GM19452 (cell line): ENCODE measurements around the gene CYSRT1.

Experiments
- ATAC-seq: cut with Tn5 transposase; IDR thresholded peaks from one replicate; pipeline ENCODE4 v1.9.1; 2021; ENCODE audit not compliant: unreplicated experiment

The CYSRT1 gene

DNA sequence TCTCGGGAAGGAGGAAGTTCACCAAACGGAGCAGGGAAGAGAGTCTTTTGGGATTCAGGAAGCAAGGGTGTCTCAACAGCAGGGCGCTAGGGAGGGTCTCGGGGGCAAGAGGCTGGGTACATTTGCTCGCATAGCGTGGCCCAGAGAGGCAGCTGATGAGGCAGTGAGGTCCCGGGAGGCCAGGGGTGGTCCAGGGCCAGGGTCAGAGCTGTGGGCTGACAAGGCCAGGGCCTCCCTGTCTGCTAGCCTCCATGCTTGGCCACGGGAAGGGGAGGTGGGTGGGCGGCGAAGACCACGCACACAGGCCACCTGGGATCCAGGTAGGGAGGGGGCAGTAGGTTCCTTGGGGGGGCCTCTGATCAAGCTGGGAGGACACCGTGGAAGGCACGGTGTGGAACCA, 13.4 kb upstream of the CYSRT1 start:
- ATAC-seq = no peak

DNA sequence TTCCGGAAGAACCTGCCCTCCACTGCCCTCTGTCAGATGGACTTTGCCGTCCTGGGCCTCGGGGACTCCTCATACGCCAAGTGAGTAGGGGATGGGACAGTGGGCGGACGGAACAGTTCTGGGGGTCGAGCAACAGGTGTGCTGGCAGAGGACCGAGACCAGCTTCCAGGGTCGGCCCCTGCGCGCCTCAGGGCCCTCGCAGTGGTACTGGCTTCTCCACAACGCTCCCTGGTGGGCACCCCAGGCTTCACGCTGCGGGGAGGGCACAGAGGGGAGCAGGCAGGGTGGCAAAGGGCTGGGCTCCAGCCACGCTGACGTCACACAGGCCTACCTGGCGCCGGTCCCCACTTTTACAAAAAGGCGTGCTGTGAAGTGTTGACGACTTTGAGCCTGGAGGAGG, 12.5 kb upstream of the CYSRT1 start:
- no peak for ATAC-seq

GRCh38 chr9:137213160-137214060, 11.6 kb upstream of the CYSRT1 start:
- ATAC-seq = no peak

DNA sequence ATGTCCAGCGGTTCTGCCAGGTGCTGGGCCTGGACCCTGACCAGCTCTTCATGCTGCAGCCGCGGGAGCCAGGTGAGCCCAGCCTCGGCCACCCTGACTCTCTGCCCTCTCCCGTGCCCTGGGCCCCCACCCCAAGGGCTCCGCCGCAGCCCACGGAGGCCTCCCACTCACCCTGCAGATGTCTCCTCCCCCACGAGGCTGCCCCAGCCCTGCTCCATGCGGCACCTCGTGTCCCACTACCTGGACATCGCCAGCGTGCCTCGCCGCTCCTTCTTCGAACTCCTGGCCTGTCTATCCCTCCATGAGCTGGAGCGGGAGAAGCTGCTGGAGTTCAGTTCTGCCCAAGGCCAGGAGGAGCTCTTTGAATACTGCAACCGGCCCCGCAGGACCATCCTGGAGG, 10.4 kb upstream of the CYSRT1 start:
- ATAC-seq = no peak

GRCh38 chr9:137215196-137215986, 9.6 kb upstream of the CYSRT1 start:
- no peak for ATAC-seq

DNA sequence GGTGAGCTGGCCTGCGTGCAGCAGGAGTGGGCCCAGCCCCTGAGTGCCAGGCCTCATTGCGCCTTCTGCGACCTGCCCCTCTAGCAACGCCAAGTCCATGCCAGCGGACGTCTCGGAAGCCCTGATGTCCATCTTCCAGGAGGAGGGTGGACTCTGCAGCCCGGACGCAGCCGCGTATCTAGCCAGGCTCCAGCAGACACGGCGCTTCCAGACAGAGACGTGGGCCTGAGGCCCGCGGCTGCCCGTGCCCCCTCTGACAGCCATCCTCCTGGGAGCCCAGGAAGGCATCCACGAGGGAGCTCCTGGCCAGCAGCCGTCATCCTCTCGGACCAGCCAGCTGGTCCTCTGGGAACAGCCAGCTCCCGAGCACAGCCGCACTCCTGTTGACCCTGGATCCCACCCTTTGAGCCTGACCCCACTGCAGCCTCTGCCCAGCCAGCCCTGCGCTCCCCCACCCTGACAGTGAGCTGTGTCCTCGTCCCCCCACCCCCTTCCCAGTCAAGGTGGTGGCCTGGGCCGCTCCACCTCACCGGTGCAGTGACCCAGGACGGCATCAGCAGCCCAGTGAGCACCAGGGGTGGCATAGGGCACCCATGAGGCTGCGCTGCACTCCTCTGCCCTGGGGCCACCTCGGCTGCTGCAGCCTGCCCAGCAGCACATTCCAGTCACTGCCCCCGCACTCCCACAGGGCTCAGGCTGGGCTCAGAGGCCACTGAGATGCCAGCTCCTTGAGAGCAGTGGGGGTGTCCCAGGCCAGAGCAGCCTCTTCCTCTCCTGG, 8.6 kb upstream of the CYSRT1 start:
- ATAC-seq = no peak

DNA sequence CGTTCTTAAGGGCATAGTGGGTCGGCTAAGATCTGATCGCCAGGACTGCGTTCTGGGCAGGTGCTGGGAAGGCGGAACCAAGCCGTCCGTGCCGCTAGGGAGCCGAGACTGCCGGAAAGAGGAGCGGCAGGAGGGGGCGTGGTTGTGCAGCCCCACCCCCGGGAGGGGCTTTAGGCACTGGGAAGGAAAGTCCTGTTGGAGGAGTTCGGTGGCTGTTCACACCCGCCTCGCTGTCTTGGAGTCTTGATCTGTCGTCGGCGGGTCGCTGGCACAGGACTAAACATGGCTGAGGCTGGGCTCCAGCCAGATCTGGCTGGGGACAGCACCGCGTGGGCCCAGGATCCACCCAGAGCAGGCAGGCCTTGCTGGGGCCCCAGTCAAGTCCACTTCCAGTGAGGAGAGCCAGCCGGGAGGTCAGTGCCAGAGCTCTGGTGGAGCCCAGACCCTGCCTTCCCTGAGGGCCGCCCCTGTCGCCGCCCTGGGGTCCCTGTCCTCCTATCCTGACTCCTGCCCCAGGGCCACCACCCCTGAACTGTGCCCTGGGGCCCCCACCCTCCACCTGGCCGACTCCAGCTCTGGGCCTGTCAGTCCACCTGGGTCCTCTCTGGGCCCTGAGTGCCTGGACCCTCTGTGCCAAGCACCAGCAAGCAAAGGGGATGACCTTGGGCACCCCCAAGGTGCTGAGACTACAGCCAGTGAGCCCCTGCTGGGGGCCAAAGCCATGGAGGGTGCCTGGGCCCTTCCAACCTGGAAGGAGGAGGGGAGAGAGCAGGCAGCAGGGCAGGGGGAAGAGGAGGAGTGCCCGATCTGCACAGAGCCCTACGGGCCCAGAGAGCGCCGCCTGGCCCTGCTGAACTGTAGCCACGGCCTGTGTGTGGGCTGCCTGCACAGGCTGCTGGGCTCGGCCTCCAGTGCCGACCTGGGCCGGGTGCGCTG, 7.4 kb upstream of the CYSRT1 start:
- ATAC-seq = no peak

- no peak for ATAC-seq
These were observed 6.7 kb upstream of the CYSRT1 start for GRCh38 chr9:137218212-137218753.

DNA sequence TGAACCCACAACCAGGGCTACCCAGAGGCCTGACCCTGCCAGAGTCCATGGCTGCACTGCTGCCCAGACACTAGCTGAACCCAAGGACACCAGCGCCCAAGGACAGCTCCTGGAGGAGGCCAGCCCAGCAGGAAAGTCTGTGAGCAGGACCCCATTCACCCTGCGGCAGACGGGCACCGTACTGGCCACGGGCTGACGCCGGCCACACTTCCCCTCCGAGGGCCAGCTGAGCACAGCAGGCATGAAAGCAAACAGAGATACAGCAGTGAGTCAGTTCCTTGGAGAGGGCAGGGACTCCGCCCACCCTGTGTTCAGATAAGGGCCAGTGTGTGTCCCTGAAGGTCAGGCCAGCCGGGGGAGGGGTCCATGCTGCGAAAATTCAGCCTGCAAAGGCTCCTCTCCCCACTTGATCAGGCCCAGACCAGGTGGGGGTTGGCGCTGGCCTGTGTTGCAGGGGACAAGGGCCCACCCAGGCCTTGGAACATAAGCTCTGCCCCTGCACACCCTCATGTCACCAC, 6.2 kb upstream of the CYSRT1 start:
- ATAC-seq = no peak

DNA sequence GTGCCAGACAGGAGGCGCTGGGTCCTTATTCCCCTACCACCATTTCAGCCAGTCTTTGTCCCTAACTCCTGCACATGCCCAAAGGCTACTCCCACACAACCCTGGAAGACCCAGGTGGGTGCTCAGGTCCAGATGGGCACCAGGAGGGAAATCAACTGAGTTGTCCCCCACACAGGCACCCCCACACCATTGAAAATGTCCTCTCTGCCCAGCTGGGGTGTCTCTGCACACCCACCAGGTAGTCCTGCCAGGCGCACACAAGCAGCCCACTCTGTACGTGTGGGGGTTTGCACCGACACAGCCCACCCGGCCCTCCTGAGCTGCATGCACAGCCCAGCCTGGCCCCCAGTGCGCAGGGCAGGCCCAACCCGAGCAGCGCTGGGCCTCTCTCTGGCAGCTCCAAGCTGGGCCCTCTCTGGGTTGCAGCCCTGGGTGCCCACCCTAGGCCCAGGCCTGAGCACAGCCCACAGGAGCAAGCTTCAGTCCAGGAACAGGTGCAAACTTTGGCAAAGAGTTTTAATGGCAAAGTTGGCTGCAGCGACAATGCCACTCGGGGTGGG, 5.1 kb upstream of the CYSRT1 start:
- ATAC-seq = no peak

- no peak for ATAC-seq
These were observed 4.5 kb upstream of the CYSRT1 start for GRCh38 chr9:137220317-137221094.

- ATAC-seq = no peak
These were observed 3.9 kb upstream of the CYSRT1 start for GRCh38 chr9:137221095-137221505.

GRCh38 chr9:137221506-137222111, 3.4 kb upstream of the CYSRT1 start:
- ATAC-seq = no peak

GRCh38 chr9:137222190-137223077, 2.5 kb upstream of the CYSRT1 start, which contains the start of gene RNF208:
TSS of gene RNF208 (minus strand) at chr9:137222240. CDS start at chr9:137221212, 1,028 bp downstream.
- peak; percentile 1 for ATAC-seq

DNA sequence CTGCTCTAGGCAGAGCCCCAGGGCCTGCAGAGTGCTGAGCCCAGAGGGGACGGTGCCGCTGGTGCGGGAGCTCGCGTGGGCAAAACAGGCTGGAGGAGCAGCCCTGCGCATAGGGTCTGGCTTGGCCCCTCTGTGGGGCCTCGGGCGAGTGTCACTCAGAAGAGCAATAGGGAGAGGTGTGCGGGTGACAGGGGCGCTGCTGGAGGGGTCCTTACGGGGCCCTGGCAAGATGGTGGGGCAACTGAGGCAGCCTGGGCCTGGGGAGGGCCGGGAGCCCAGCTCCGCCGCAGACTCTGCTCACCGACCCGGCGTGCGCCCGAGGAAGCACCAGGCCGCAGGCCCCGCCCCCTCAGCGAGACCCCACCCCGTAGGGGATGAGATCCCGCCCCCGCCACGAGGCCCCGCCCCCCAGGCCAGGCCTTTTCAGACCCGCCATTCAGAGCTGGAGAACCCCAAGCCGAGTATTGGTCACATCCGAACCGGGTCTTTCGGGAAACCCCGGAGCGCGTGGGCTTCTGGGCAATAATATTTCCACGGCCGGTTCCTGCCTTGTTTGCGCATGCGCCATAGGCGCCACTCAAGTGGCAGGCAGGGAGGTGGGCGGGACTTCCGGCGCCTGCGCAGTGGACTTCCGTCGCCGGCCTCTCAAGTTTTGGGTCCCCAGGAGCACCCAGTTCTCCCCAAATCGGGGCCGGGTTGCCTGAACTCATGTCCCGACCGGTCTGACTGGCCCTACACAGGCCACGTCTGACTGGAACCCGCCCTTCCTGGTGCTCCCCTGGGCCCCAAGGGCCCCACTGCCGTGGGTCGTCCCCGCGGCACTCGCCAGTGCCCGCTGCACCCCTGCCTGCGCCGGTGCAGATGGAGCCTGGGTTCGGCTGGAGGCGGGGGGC, 1.6 kb upstream of the CYSRT1 start:
- peak; percentile 62 for ATAC-seq

DNA sequence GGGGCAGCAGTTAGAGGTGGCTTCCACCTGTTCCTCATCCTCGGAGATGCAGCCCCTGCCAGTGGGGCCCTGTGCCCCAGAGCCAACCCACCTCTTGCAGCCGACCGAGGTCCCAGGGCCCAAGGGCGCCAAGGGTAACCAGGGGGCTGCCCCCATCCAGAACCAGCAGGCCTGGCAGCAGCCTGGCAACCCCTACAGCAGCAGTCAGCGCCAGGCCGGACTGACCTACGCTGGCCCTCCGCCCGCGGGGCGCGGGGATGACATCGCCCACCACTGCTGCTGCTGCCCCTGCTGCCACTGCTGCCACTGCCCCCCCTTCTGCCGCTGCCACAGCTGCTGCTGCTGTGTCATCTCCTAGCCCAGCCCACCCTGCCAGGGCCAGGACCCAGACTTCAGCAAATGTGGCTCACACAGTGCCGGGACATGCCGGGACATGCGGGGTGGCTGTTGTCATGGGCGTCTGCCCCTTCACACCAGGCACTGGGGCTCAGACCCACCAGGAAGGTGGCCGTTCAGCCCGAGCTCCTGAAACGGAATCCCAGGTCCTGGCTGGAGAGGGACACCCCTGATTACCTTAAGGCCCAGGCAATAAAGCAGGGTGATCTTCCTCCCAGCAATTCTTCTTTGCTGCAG, 841 bp downstream of the CYSRT1 start:
- ATAC-seq = no peak
